Lower leg skin (tissue), 4 donors: Measurements from ENCODE around the gene SEMA3A. TPM values are rescaled to one million over a fixed set of nuclear protein-coding genes. Genes with fewer than 3 reads are reported as not detected.

Experiments used
- DNase-seq, 2 donors: peaks; one replicate each; pipeline ENCODE4 v3.0.0-alpha.2; 2019; ENCODE audit warnings: low spot score in 2 of 2
- H3K4me3 ChIP-seq: fragments of 200-600 bp; sonication (generic); 2 replicates; pipeline ENCODE4 v1.5.1; 2017; ENCODE audit warnings: mild to moderate bottlenecking, low read depth; ENCODE audit not compliant: poor library complexity, severe bottlenecking
- CTCF ChIP-seq, 3 donors: fragments of 450-650 bp; IDR thresholded peaks; one replicate each; pipeline ENCODE4 v1.5.1; 2016; ENCODE audit warnings: antibody characterized with exemption in 3 of 3, mild to moderate bottlenecking in 3 of 3, moderate library complexity in 2 of 3
- POLR2A ChIP-seq, 2 donors: fragments of 450-650 bp; IDR thresholded peaks; one replicate each; pipeline ENCODE4 v1.6.1; 2016 to 2017; ENCODE audit warnings: antibody characterized with exemption in 2 of 2, mild to moderate bottlenecking in 1 of 2, moderate library complexity in 1 of 2
- WGBS, 2 donors: methylation state at CpG; one replicate each; pipeline ENCODE4 v1.1.5; 2018; 5-methylcytosine and 5-hydroxymethylcytosine counted together
- intact Hi-C: fragments of 100-400 bp; cut with DNase I; formaldehyde crosslinking; loops from one replicate; pipeline ENCODE4 v1.15.0; 2023; ENCODE audit warnings: low total_unique reads
- total RNA-seq, 4 donors: library from RNA; depleted of rRNA; stranded (reverse); fragments of >200 nt; gene quantifications; one replicate each; pipeline ENCODE4 v1.1.0, GENCODE V29; 2016

SEMA3A gene
- total RNA-seq, 4 donors from 2014 or later: 0.19 to 1.6 (median 1.4) TPM

GRCh38 chr7:84112771-84113170, 81.8 kb downstream of the SEMA3A start:
- intact Hi-C loops: no loop called here
- no peak overlapping the region for H3K4me3 ChIP-seq
- no peak for TF ChIP-seq POLR2A (IDR thresholded peaks at IDR 0.05)
- TF ChIP-seq CTCF (IDR thresholded peaks at IDR 0.05): no peak
- WGBS, 2 donors: 24 to 26% methylated on average over 1 of the region's 1 CpG
- DNase-seq: no peak

- intact Hi-C loops: no loop called here
- DNase-seq: no peak
- TF ChIP-seq POLR2A (IDR thresholded peaks at IDR 0.05): no peak
- TF ChIP-seq CTCF (IDR thresholded peaks at IDR 0.05): no peak
- H3K4me3 ChIP-seq: no peak overlapping the region
These were observed 82.7 kb downstream of the SEMA3A start for GRCh38 chr7:84111842-84112241.

GRCh38 chr7:84110400-84110799, 84.2 kb downstream of the SEMA3A start:
- no peak for TF ChIP-seq POLR2A (IDR thresholded peaks at IDR 0.05)
- no peak for TF ChIP-seq CTCF (IDR thresholded peaks at IDR 0.05)
- 85% methylated on average over 3 of the region's 3 CpGs for WGBS, 2 donors
- no peak for DNase-seq
- no peak overlapping the region for H3K4me3 ChIP-seq
- intact Hi-C loops: no loop called here

- intact Hi-C loops: no loop called here
- no peak for DNase-seq
- no peak for TF ChIP-seq POLR2A (IDR thresholded peaks at IDR 0.05)
- TF ChIP-seq CTCF (IDR thresholded peaks at IDR 0.05): no peak
- no peak overlapping the region for H3K4me3 ChIP-seq
- WGBS, 2 donors: 35 to 68% methylated on average over 2 of the region's 2 CpGs
These were observed 85.8 kb downstream of the SEMA3A start for GRCh38 chr7:84108787-84109186.

GRCh38 chr7:84108119-84108518, 86.5 kb downstream of the SEMA3A start:
- WGBS, 2 donors: 88 to 90% methylated on average over 1 of the region's 1 CpG
- intact Hi-C loops: no loop called here
- no peak for TF ChIP-seq POLR2A (IDR thresholded peaks at IDR 0.05)
- no peak for TF ChIP-seq CTCF (IDR thresholded peaks at IDR 0.05)
- no peak for DNase-seq
- H3K4me3 ChIP-seq: no peak overlapping the region

GRCh38 chr7:84107259-84107658, 87.3 kb downstream of the SEMA3A start:
- no peak for DNase-seq
- TF ChIP-seq POLR2A (IDR thresholded peaks at IDR 0.05): no peak
- no peak for TF ChIP-seq CTCF (IDR thresholded peaks at IDR 0.05)
- WGBS, 2 donors: 82% methylated on average over 2 of the region's 2 CpGs
- intact Hi-C loops: no loop called here
- no peak overlapping the region for H3K4me3 ChIP-seq
